Measurements from ENCODE around the gene DCAF12L2. TPM values are rescaled to one million over a fixed set of nuclear protein-coding genes. Genes with fewer than 3 reads are reported as not detected.

The DCAF12L2 gene
- polyA plus RNA-seq, 1 of the 3 experiments (the other 2 are of a cell fraction) = not detected

- TF ChIP-seq REST (IDR thresholded peaks at IDR 0.05; ENCODE audit: low read depth, low read length) (no peak), USF2 (IDR thresholded peaks at IDR 0.05; ENCODE audit: borderline replicate concordance, low read depth, low read length) (no peak), MEF2A (IDR thresholded peaks at IDR 0.05; ENCODE audit: borderline replicate concordance, low read depth) (no peak)
Observed at GRCh38 chrX:126164689-126165400, 1.2 kb downstream of the DCAF12L2 start (continued).

GRCh38 chrX:126164226-126164625 lies 1.9 kb downstream of the DCAF12L2 start:
- H4K20me1 ChIP-seq (ENCODE audit: insufficient read depth) = no peaks in the 10 kb centered on the region
- no peak overlapping the region for H3K4me3 ChIP-seq (ENCODE audit: low read depth in 2 of 2, low read length in 1 of 2)
- no peak for DNase-seq
- POLR2A ChIA-PET = no interaction called here
- no peaks in the 10 kb centered on the region for H3K9me2 ChIP-seq
- H3F3A ChIP-seq (replicated peaks; ENCODE audit: insufficient read depth) = no peaks in the 10 kb centered on the region
- no peaks in the 10 kb centered on the region for H3K4me1 ChIP-seq (ENCODE audit: control insufficient read depth in 1 of 2, insufficient read depth in 2 of 2, low read depth in 1 of 2, low read length in 1 of 2)
- TF ChIP-seq REST (IDR thresholded peaks at IDR 0.05; ENCODE audit: low read depth, low read length) (no peak), SMC3 (IDR thresholded peaks at IDR 0.05; ENCODE audit: low read depth, low read length) (no peak), NFIC (IDR thresholded peaks at IDR 0.05; ENCODE audit: borderline replicate concordance) (no peak), YY1 (IDR thresholded peaks at IDR 0.05; ENCODE audit: low read depth) (no peak), EZH2phosphoT487 (IDR thresholded peaks at IDR 0.05; ENCODE audit: borderline replicate concordance, low read depth) (no peak), RXRA (IDR thresholded peaks at IDR 0.05; ENCODE audit: borderline replicate concordance, low read depth) (no peak), USF2 (IDR thresholded peaks at IDR 0.05; ENCODE audit: borderline replicate concordance, low read depth, low read length) (no peak), FOSL2 (IDR thresholded peaks at IDR 0.05; ENCODE audit: borderline replicate concordance, low read depth) (no peak), NRF1 (IDR thresholded peaks at IDR 0.05; ENCODE audit: low read depth, low read length) (no peak)
- H3K4me2 ChIP-seq = no peak overlapping the region
- H3K9ac ChIP-seq = no peak overlapping the region
- H3K9me3 ChIP-seq = no peaks in the 10 kb centered on the region
- H3K36me3 ChIP-seq (replicated peaks in 1 of 2; ENCODE audit: control insufficient read depth in 1 of 2, insufficient read depth in 2 of 2, low read length in 1 of 2) = no peaks in the 10 kb centered on the region
- H3K27ac ChIP-seq (ENCODE audit: low read depth in 2 of 2, low read length in 1 of 2) = no peak overlapping the region
- no peaks in the 10 kb centered on the region for H3K79me2 ChIP-seq (ENCODE audit: insufficient read depth)
- H2AFZ ChIP-seq (ENCODE audit: low read depth) = no peak overlapping the region
- CTCF ChIA-PET = no interaction called here
- 48% methylated on average over 8 of the region's 9 CpGs for WGBS (ENCODE audit: low lambda C conversion rate)
- no peaks in the 10 kb centered on the region for H3K27me3 ChIP-seq (ENCODE audit: insufficient read depth)
